Neutrophil (primary cell): ENCODE results near the gene ZNF519.
"Not testable (repeated sequence)": the region's sequence is repeated elsewhere in the genome, so short reads cannot be mapped to it uniquely, and the experiment has no call there.

ENCODE experiments used
- H3K27ac ChIP-seq: fragments of 200-600 bp; sonication (generic); 2 replicates; pipeline ENCODE4 v1.5.1; 2016; ENCODE audit warnings: mild to moderate bottlenecking, moderate library complexity
- H3K27me3 ChIP-seq: fragments of 200-600 bp; sonication (generic); 2 replicates; pipeline ENCODE4 v1.6.0; 2016; ENCODE audit warnings: mild to moderate bottlenecking
- H3K36me3 ChIP-seq: fragments of 200-600 bp; sonication (generic); 2 replicates; pipeline ENCODE4 v1.5.1; 2017
- H3K4me1 ChIP-seq, 2 experiments: fragments of 200-600 bp in 1 of 2; sonication (generic) in 1 of 2; 1 replicate in 1 of 2; 2 replicates in 1 of 2; pipeline versions ENCODE4 v1.5.1 to v1.6.1; 2013 to 2016; ENCODE audit warnings: low read depth in 1 of 2, low read length in 1 of 2, mild to moderate bottlenecking in 1 of 2, moderate library complexity in 1 of 2; ENCODE audit not compliant: control insufficient read depth in 1 of 2, insufficient read depth in 1 of 2
- H3K4me3 ChIP-seq, 2 experiments: fragments of 200-600 bp in 1 of 2; sonication (generic) in 1 of 2; 1 replicate in 1 of 2; 2 replicates in 1 of 2; pipeline ENCODE4 v1.5.1; 2013 to 2016; ENCODE audit warnings: low read depth in 1 of 2, low read length in 1 of 2, mild to moderate bottlenecking in 1 of 2, moderate library complexity in 1 of 2
- H3K9me3 ChIP-seq: fragments of 200-600 bp; sonication (generic); 2 replicates; pipeline ENCODE4 v1.5.1; 2016

The ZNF519 gene

GRCh38 chr18:14171301-14172141, 39.3 kb upstream of the ZNF519 start:
- not testable (repeated sequence) for H3K27me3 ChIP-seq, H3K27ac ChIP-seq, H3K36me3 ChIP-seq, H3K4me1 ChIP-seq, H3K4me3 ChIP-seq, H3K9me3 ChIP-seq

- not testable (repeated sequence) for H3K27ac ChIP-seq, H3K4me3 ChIP-seq, H3K9me3 ChIP-seq, H3K4me1 ChIP-seq, H3K36me3 ChIP-seq, H3K27me3 ChIP-seq
Measured at GRCh38 chr18:14170367-14171036, 38.3 kb upstream of the ZNF519 start.

DNA sequence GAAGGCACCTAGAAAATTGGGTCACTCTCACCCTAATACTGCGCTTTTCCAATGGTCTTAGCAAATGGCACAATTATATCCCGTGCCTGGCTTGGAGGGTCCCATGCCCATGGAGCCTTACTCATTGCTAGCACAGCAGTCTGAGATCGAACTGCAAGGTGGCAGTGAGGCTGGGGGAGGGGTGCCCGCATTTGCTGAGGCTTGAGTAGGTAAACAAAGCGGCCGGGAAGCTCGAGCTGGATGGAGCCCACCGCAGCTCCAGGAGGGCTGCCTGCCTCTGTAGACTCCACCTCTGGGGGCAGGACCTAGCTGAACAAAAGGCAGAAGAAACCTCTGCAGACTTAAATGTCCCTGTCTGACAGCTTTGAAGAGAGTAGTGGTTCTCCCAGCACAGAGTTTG, 30.7 kb upstream of the ZNF519 start:
- H3K27ac ChIP-seq, H3K9me3 ChIP-seq, H3K4me1 ChIP-seq, H3K4me3 ChIP-seq, H3K27me3 ChIP-seq, H3K36me3 ChIP-seq: not testable (repeated sequence)

- not testable (repeated sequence) for H3K9me3 ChIP-seq, H3K4me1 ChIP-seq, H3K36me3 ChIP-seq, H3K4me3 ChIP-seq, H3K27me3 ChIP-seq, H3K27ac ChIP-seq
Measured at GRCh38 chr18:14151564-14152113, 19.4 kb upstream of the ZNF519 start.

DNA sequence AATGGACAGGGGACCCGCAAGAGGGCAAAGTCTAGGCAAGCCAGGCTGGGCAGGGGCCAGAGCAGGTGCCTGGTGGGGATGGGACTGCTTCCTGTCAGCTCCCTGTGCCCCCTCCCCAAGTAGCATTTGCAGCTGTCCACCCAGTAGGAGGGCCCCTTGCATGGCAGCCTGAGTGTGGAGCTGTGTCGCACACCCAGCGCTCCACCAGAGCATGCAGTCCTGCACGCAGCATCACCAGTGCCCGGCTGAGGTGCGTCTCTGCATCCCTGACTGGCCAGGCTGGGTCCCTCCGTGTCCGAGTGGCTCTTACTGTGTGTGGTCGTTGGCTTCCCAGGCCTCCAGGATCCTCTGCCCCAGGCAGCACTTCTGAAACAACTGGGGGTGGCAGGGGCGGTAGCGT, 18.5 kb upstream of the ZNF519 start:
- H3K27ac ChIP-seq, H3K36me3 ChIP-seq, H3K4me1 ChIP-seq: not testable (repeated sequence)

GRCh38 chr18:14149916-14150420, 17.7 kb upstream of the ZNF519 start:
- H3K27me3 ChIP-seq, H3K4me1 ChIP-seq, H3K36me3 ChIP-seq, H3K27ac ChIP-seq, H3K9me3 ChIP-seq, H3K4me3 ChIP-seq: not testable (repeated sequence)

More for the DNA sequence above, 18.5 kb upstream of the ZNF519 start:
- not testable (repeated sequence) for H3K4me3 ChIP-seq, H3K27me3 ChIP-seq, H3K9me3 ChIP-seq

DNA sequence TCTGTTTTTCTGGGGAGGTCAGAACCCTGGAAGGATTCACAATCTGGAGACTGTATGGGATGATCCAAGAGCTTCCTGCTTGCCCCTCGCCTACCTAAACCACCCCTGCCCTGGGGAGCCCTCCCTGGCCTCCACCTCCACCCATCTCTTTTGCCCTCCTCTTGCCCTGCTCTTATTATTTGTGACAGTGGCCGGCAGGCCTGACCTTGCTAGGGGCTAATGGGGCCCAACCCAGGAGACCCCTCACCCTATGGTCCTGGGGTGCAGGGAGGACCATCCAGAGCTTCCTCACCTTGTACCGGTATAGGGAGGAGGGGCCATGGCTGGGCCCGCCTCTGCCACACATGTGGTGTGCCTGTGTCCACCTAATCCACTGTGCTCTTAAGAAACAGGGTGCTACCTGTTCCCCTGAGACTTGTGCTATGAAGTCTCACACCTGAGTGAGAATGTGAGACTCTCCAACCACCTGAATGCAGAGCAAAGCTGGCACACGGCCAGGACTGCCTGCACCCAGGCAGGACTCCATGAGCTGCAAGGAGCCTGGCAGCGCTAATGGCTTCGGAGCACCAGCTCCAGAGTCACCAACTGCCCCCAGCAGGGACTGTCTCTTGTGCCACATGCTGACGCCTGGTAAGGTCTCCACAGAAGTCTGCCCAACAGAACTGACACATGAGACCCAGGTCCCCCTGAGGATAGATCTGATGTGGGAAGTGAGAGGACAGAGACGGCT, 17.1 kb upstream of the ZNF519 start:
- not testable (repeated sequence) for H3K4me3 ChIP-seq, H3K27ac ChIP-seq, H3K27me3 ChIP-seq, H3K36me3 ChIP-seq, H3K9me3 ChIP-seq, H3K4me1 ChIP-seq

GRCh38 chr18:14147935-14148865, 16.0 kb upstream of the ZNF519 start:
- not testable (repeated sequence) for H3K4me1 ChIP-seq, H3K36me3 ChIP-seq, H3K4me3 ChIP-seq, H3K27ac ChIP-seq, H3K27me3 ChIP-seq, H3K9me3 ChIP-seq

DNA sequence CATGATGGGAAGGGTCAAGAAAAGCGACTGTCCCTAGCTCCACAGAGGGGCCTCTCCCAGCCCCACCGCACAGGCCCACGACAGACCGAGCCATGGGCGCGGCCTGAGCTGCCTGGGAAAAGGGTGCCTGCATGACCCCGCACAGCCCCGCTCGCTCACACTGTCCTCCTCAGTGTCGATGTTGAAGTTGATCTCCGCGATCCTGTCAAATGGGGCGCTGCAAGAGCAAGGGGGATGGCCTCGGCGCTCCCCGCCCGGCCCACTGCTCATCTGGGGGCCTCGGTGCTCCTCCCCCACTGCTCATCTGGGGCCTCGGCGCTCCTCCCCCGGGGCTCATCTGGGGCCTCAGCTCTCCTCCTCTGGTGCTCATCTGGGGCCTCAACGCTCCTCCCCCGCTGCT, 14.5 kb upstream of the ZNF519 start:
- H3K27me3 ChIP-seq, H3K36me3 ChIP-seq, H3K9me3 ChIP-seq, H3K27ac ChIP-seq, H3K4me1 ChIP-seq, H3K4me3 ChIP-seq: not testable (repeated sequence)

DNA sequence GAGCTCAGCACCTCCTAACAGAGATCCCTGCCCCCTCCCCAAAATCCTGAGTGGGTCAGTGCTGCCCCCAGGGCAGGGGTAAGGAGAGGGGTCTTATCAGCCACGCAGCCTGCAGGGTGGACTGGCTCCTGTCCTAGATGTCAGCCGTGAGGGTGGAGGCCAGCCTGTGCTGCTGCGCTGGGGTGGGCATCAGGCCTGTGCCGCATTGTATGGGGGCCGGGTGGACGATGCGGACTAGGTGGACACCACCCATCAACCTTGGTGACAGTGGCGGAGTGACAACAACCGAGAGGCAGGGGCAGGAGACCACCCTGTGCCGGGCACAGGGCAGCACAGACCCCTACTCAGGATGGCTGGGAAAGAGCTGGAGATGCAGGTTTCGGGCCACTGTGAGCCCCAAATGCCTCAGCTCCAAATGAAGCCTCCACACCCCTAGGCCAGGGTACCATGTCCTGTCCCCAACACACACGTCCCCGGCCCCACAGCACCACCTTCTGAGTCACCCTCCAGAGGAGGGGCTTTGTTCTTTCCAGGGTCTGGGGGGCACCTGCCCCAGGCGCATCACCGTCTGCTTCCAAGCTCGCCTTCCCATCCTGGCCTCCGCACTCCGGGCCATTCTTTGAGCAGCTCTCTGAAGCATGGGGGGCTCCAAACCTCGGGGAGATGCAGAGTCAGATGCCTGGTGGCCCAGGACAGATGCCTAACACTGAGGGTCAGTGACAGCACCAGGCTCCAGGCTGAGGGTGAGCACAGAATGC, 13.5 kb upstream of the ZNF519 start:
- H3K36me3 ChIP-seq, H3K9me3 ChIP-seq, H3K27me3 ChIP-seq, H3K27ac ChIP-seq, H3K4me3 ChIP-seq, H3K4me1 ChIP-seq: not testable (repeated sequence)

DNA sequence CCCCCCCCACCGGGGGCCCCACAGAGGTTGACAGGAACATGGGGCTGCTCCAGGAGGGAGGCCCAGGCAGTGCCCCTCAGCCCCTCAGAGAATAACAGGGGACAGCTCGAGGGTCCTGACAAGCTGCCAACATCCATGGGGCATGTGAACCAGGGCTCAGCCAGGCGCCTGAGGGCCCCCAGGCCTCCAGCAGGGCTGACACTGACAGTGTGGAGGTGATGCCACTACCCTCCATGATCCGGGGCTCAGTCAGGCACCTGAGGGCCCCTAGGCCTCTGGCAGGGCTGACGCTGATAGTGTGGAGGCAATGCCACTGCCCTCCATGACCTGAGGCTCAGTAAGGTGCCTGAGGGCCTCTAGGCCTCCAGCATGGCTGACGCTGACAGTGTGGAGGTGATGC, 12.8 kb upstream of the ZNF519 start:
- H3K4me3 ChIP-seq, H3K9me3 ChIP-seq, H3K27me3 ChIP-seq, H3K27ac ChIP-seq, H3K36me3 ChIP-seq, H3K4me1 ChIP-seq: not testable (repeated sequence)
